Karpas-422 (cell line): ENCODE measurements around the gene CIB1. TPM values are rescaled to one million over a fixed set of nuclear protein-coding genes. Genes with fewer than 3 reads are reported as not detected.

Experiments used
- DNase-seq: peaks from one replicate; pipeline ENCODE4 v3.0.0-alpha.2; 2015
- H2AFZ ChIP-seq: fragments of 200-600 bp; sonication (generic); 2 replicates; pipeline ENCODE4 v1.6.1; 2014; ENCODE audit warnings: antibody characterized with exemption, low read length, mixed read lengths
- H3K27ac ChIP-seq: fragments of 200-600 bp; sonication (generic); 2 replicates; pipeline ENCODE4 v1.5.1; 2014; ENCODE audit warnings: mild to moderate bottlenecking, low read length, moderate library complexity
- H3K27me3 ChIP-seq: fragments of 200-600 bp; sonication (generic); 2 replicates; pipeline ENCODE4 v1.6.1; 2014; ENCODE audit warnings: low read length, mixed read lengths
- H3K36me3 ChIP-seq: fragments of 200-600 bp; sonication (generic); 2 replicates; pipeline ENCODE4 v1.6.1; 2014; ENCODE audit warnings: low read length, mixed read lengths; ENCODE audit not compliant: insufficient read depth
- H3K4me1 ChIP-seq: fragments of 200-600 bp; sonication (generic); 2 replicates; pipeline ENCODE4 v1.6.1; 2014; ENCODE audit warnings: mild to moderate bottlenecking, low read length, mixed read lengths
- H3K4me2 ChIP-seq: fragments of 200-600 bp; sonication (generic); 2 replicates; pipeline ENCODE4 v1.6.1; 2014; ENCODE audit warnings: low read length, low read depth, mild to moderate bottlenecking; ENCODE audit not compliant: poor library complexity, severe bottlenecking
- H3K4me3 ChIP-seq: fragments of 200-600 bp; sonication (generic); 2 replicates; pipeline ENCODE4 v1.5.1; 2014; ENCODE audit warnings: mild to moderate bottlenecking, antibody characterized with exemption, low read length, mixed read lengths
- H3K79me2 ChIP-seq: fragments of 200-600 bp; sonication (generic); 2 replicates; pipeline ENCODE4 v1.6.1; 2014; ENCODE audit warnings: mild to moderate bottlenecking, low read length, mixed read lengths
- H3K9ac ChIP-seq: fragments of 200-600 bp; sonication (generic); 2 replicates; pipeline ENCODE4 v1.6.0; 2014; ENCODE audit warnings: low read length
- H3K9me2 ChIP-seq: fragments of 200-600 bp; sonication (generic), shearing (Covaris generic); replicated peaks from 2 replicates; pipeline ENCODE4 v1.6.0; 2014; ENCODE audit warnings: mild to moderate bottlenecking, low read length, moderate library complexity; ENCODE audit not compliant: insufficient read depth
- H3K9me3 ChIP-seq: fragments of 300-700, 200-600 bp; sonication (generic); 2 replicates; pipeline ENCODE4 v1.6.1; 2014; ENCODE audit warnings: low read length, mixed read lengths
- H4K20me1 ChIP-seq: fragments of 200-600 bp; sonication (generic); 2 replicates; pipeline ENCODE4 v1.6.1; 2014; ENCODE audit warnings: mild to moderate bottlenecking, antibody characterized with exemption, low read length, low read depth; ENCODE audit not compliant: insufficient read depth
- small RNA-seq: library from RNA; depleted of rRNA; stranded (forward); fragments of <200 nt; gene quantifications from one replicate; pipeline ENCODE3, GENCODE V24; 2014
- total RNA-seq: library from RNA; depleted of rRNA; stranded (reverse); fragments of >200 nt; shearing (Covaris generic); gene quantifications from 2 replicates; pipeline ENCODE4 v1.2.3, GENCODE V29; 2014; ENCODE audit warnings: low replicate concordance; rRNA removed

Gene CIB1
- total RNA-seq, 1 experiment from 2014 or later: 42.1 TPM

DNA sequence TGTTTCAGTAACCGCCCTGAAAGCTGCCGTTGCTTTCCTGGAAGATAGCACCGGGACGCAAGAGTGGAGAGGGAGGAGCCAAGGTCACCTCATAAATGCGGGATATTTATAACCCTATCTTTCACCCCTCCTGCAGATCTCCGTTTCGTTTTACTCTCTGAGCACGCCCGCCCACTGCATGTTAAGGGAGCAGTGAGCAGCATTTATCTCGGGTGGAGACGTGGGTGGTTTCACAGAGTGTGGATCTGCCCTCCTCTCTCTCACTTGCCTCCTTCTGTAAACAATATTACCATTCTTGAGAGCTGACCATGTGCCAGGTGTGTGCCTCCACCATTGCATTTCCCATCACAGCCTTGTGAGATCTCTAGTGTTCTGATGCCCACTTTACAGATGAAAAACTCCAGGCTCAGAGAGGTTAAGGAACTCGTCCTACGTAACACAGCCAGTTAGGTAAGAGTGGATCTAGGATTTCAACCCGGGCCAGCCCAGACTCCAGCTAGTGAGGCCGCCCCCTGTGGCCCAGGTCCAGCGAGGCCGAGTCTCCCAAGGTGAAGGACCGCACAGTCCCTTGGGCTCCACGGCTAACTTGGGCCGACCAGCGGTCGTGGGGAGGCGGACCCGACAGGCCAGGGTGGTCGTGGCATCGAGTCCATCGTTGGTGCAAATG is 49.5 kb downstream of the CIB1 start:
- Histone ChIP-seq H3K27me3 (no peaks in the 10 kb centered on the region), H3K9me3 (no peaks in the 10 kb centered on the region), H3K79me2 (peaks cover 12% of the 10 kb centered on the region), H3K27ac (peak overlapping the region; percentile 82), H3K4me2 (peak overlapping the region; percentile 90), H3K4me3 (peak overlapping the region; percentile 87), H3K36me3 (no peaks in the 10 kb centered on the region), H3K9me2 (no peaks in the 10 kb centered on the region), H2AFZ (peak overlapping the region; percentile 61), H4K20me1 (no peaks in the 10 kb centered on the region), H3K9ac (peak overlapping the region; percentile 94), H3K4me1 (peaks cover 50% of the 10 kb centered on the region)
- peak; percentile 50 for DNase-seq

DNA sequence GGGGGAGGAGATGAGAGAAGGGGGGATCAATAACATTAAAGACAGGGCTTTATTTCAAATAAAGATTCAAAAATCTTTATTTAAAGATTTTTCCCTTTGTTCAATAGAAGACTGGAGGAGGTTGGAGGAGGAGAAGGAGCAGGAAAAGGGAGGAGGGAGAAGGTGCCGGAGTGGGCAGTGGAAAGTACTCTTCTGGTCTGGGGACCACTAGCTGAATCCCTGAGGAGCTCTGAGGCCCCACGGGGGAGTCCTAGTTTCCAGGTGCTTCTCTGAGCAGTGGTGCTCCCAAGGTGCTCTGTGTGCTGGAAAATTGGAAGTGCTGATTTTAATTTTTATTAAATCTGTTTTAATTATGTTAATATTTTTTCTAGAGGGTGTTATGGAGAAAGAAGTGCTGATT is 52.0 kb downstream of the CIB1 start:
- peak overlapping the region; percentile 49 for H3K4me2 ChIP-seq
- H3K4me1 ChIP-seq: peaks cover 39% of the 10 kb centered on the region
- H3K9me2 ChIP-seq: no peaks in the 10 kb centered on the region
- H3K9me3 ChIP-seq: no peaks in the 10 kb centered on the region
- peak overlapping the region; percentile 75 for H2AFZ ChIP-seq
- 0 out of 2 replicates have a peak overlapping the region, but pooled peaks have one; percentile 10 for H3K4me3 ChIP-seq
- H3K79me2 ChIP-seq: peaks cover 6% of the 10 kb centered on the region; the same call in 1 of the 2 replicates
- H3K36me3 ChIP-seq: no peaks in the 10 kb centered on the region
- no peak for DNase-seq
- no peaks in the 10 kb centered on the region for H4K20me1 ChIP-seq
- no peaks in the 10 kb centered on the region for H3K27me3 ChIP-seq
- H3K27ac ChIP-seq: no peak overlapping the region
- H3K9ac ChIP-seq: no peak overlapping the region

Small RNA genes lying within 50 kb of the gene (small RNA-seq; reads per million reads assigned to genes)
- gene AC091167.3: not detected

Other genes with a start within 250 kb of the CIB1 start
- 25.2 and 32.3 TPM in 2 replicates for gene ZNF710, start 232.6 kb downstream of the CIB1 start, total RNA-seq
- gene IDH2, start 131.5 kb downstream of the CIB1 start, total RNA-seq: 93.4 and 156 TPM in 2 replicates
- 40.4 and 65.1 TPM in 2 replicates for gene SEMA4B, start 32.6 kb downstream of the CIB1 start, total RNA-seq
- 7.8 and 11.2 TPM in 2 replicates for gene GDPGP1, start 268 bp upstream of the CIB1 start, total RNA-seq
- 0.40 TPM in 1 of 2 replicates, not detected in the other for gene TTLL13, start 15.6 kb upstream of the CIB1 start, total RNA-seq
- 29.9 and 41.7 TPM in 2 replicates for gene NGRN, start 31.7 kb upstream of the CIB1 start, total RNA-seq
- gene ZNF774, start 118.3 kb upstream of the CIB1 start, total RNA-seq: 0.34 and 0.79 TPM in 2 replicates
- 122 and 145 TPM in 2 replicates for gene IQGAP1, start 154.3 kb upstream of the CIB1 start, total RNA-seq